HCT116 (cell line): ENCODE results near the gene TMEM185B. TPM values are rescaled to one million over a fixed set of nuclear protein-coding genes. Genes with fewer than 3 reads are reported as not detected.

Experiments used
- ATAC-seq: fragments of 200-7000 bp; cut with Tn5 transposase; 2 replicates; pipeline ENCODE4 v1.9.1; 2020; ENCODE audit warnings: mild to moderate bottlenecking, moderate library complexity
- BruUV-seq: library from RNA; stranded (reverse); fragments of 400-500 nt; replicated peaks from 2 replicates; lab custom pipeline; 2021; lab: Mats Ljungman, UMichigan
- CTCF ChIA-PET: fragments of 300-600 bp; sonication (Branson Sonifier 250); formaldehyde crosslinking; loops from one replicate; lab custom pipeline; 2021; ENCODE audit warnings: antibody characterized with exemption; lab: Charles Lee
- POLR2A ChIA-PET: fragments of 300-600, 350-600 bp; sonication (Branson Sonifier 250); formaldehyde crosslinking; loops from one replicate; lab custom pipeline; 2021; ENCODE audit warnings: antibody characterized with exemption; lab: Charles Lee
- RAD21 ChIA-PET, 2 experiments: fragments of 300-600 bp; sonication (Branson Sonifier 250); formaldehyde crosslinking; loops; one replicate each; lab custom pipeline; 2023; ENCODE audit warnings: low total read pairs in 2 of 2; ENCODE audit not compliant: uncharacterized antibody in 2 of 2, unreplicated experiment in 2 of 2, low non-redundant PET in 1 of 2; lab: Charles Lee
- DNase-seq: peaks from one replicate; pipeline ENCODE4 v3.0.0-alpha.2; 2010; ENCODE audit warnings: low read depth, low spot score
- H2AFZ ChIP-seq: fragments of 200-600 bp; shearing (Covaris generic), sonication (generic); 2 replicates; pipeline ENCODE4 v1.6.1; 2017; ENCODE audit warnings: low read depth, mixed run types, mixed read lengths, antibody characterized with exemption, low read length; ENCODE audit not compliant: poor library complexity, severe bottlenecking
- H3K27ac ChIP-seq: 2 replicates; pipeline ENCODE4 v1.5.1; 2012; ENCODE audit warnings: low read depth, low read length
- H3K27me3 ChIP-seq: fragments of 200-600 bp; sonication (generic); 2 replicates; pipeline ENCODE4 v1.6.1; 2016; ENCODE audit warnings: mixed run types, low read length, mixed read lengths; ENCODE audit not compliant: insufficient read depth
- H3K36me3 ChIP-seq, 2 experiments: fragments of 200-500 bp in 1 of 2; fragments of 200-600 bp in 1 of 2; sonication (Bioruptor generic) in 1 of 2; sonication (generic) in 1 of 2; 2 replicates each; pipeline versions ENCODE4 v1.5.1 to v1.6.1; 2014 to 2016; ENCODE audit warnings: low read length in 2 of 2, inconsistent platforms in 1 of 2, mixed read lengths in 1 of 2, mixed run types in 1 of 2; ENCODE audit not compliant: insufficient read depth in 2 of 2, control insufficient read depth in 1 of 2
- H3K4me1 ChIP-seq, 2 experiments: fragments of 200-600 bp in 1 of 2; sonication (generic) in 1 of 2; 2 replicates each; pipeline versions ENCODE4 v1.5.1 to v1.6.1; 2012 to 2017; ENCODE audit warnings: low read length in 2 of 2, inconsistent platforms in 1 of 2, mild to moderate bottlenecking in 1 of 2, mixed read lengths in 1 of 2, mixed run types in 1 of 2, moderate library complexity in 1 of 2; ENCODE audit not compliant: insufficient read depth in 2 of 2, control insufficient read depth in 1 of 2
- H3K4me2 ChIP-seq: fragments of 200-600 bp; sonication (generic); 2 replicates; pipeline ENCODE4 v1.6.1; 2017; ENCODE audit warnings: mixed run types, low read length, mixed read lengths
- H3K4me3 ChIP-seq, 2 experiments: fragments of 200-600 bp in 1 of 2; sonication (generic) in 1 of 2; replicated peaks in 1 of 2; 2 replicates each; pipeline ENCODE4 v1.5.1; 2011 to 2016; ENCODE audit warnings: low read length in 2 of 2, control low read depth in 1 of 2, low read depth in 1 of 2, mild to moderate bottlenecking in 1 of 2, mixed read lengths in 1 of 2, mixed run types in 1 of 2
- H3K79me2 ChIP-seq: fragments of 200-600 bp; sonication (generic); 2 replicates; pipeline ENCODE4 v1.6.1; 2017; ENCODE audit warnings: mild to moderate bottlenecking, mixed run types, low read length, moderate library complexity, mixed read lengths; ENCODE audit not compliant: insufficient read depth
- H3K9ac ChIP-seq: fragments of 200-600 bp; sonication (generic); 2 replicates; pipeline ENCODE4 v1.6.1; 2016; ENCODE audit warnings: low read length, mixed read lengths
- H3K9me2 ChIP-seq: fragments of 200-600 bp; sonication (generic), shearing (Covaris generic); 2 replicates; pipeline ENCODE4 v1.6.1; 2017; ENCODE audit warnings: mixed run types, mild to moderate bottlenecking, moderate library complexity; ENCODE audit not compliant: insufficient read depth
- H3K9me3 ChIP-seq, 2 experiments: fragments of 200-500 bp in 1 of 2; fragments of 200-600 bp in 1 of 2; sonication (Bioruptor generic) in 1 of 2; sonication (generic) in 1 of 2; 2 replicates each; pipeline ENCODE4 v1.6.1; 2014 to 2017; ENCODE audit warnings: low read length in 2 of 2, mixed read lengths in 2 of 2, inconsistent platforms in 1 of 2, low read depth in 1 of 2, mild to moderate bottlenecking in 1 of 2, mixed run types in 1 of 2, moderate library complexity in 1 of 2; ENCODE audit not compliant: control insufficient read depth in 1 of 2, insufficient read depth in 1 of 2
- H4K20me1 ChIP-seq: fragments of 200-600 bp; sonication (generic), shearing (Covaris generic); 2 replicates; pipeline ENCODE4 v1.6.1; 2017; ENCODE audit warnings: mixed run types, mild to moderate bottlenecking, moderate library complexity; ENCODE audit not compliant: insufficient read depth
- CEBPB ChIP-seq: IDR thresholded peaks from 2 replicates; pipeline ENCODE4 v1.6.1; 2012; ENCODE audit warnings: low read depth
- ELF1 ChIP-seq: IDR thresholded peaks from 2 replicates; pipeline ENCODE4 v1.6.1; 2012; ENCODE audit warnings: low read depth, borderline replicate concordance
- EZH2 ChIP-seq: fragments of 200-600 bp; sonication (generic); IDR thresholded peaks from 2 replicates; pipeline ENCODE4 v1.6.1; 2017; ENCODE audit warnings: antibody characterized with exemption, mixed run types
- EZH2phosphoT487 ChIP-seq: fragments of 200-600 bp; IDR thresholded peaks from 2 replicates; pipeline ENCODE4 v1.6.1; 2018; ENCODE audit warnings: antibody characterized with exemption, borderline replicate concordance
- FOSL1 ChIP-seq: IDR thresholded peaks from 2 replicates; pipeline ENCODE4 v1.6.1; 2012; ENCODE audit warnings: low read depth
- JUND ChIP-seq: IDR thresholded peaks from 2 replicates; pipeline ENCODE4 v1.6.1; 2012
- POLR2AphosphoS5 ChIP-seq: IDR thresholded peaks from 2 replicates; pipeline ENCODE4 v1.6.1; 2011; ENCODE audit warnings: mild to moderate bottlenecking, low read depth, low read length, moderate library complexity
- SIN3A ChIP-seq: IDR thresholded peaks from 2 replicates; pipeline ENCODE4 v1.6.1; 2012; ENCODE audit warnings: low read depth
- SP1 ChIP-seq: IDR thresholded peaks from 2 replicates; pipeline ENCODE4 v1.6.1; 2012; ENCODE audit warnings: low read depth
- TCF7L2 ChIP-seq: IDR thresholded peaks from 2 replicates; pipeline ENCODE4 v1.7.0; 2011; ENCODE audit warnings: borderline replicate concordance, inconsistent platforms; ENCODE audit not compliant: insufficient read depth, insufficient read length; ENCODE audit errors: extremely low read depth
- YY1 ChIP-seq: IDR thresholded peaks from 2 replicates; pipeline ENCODE4 v1.6.1; 2011; ENCODE audit warnings: low read length, low read depth, moderate library complexity, mild to moderate bottlenecking; ENCODE audit not compliant: insufficient replicate concordance; ENCODE audit errors: extremely low read depth
- ZNF274 ChIP-seq: fragments of 200-500 bp; sonication (Bioruptor generic); IDR thresholded peaks from 2 replicates; pipeline ENCODE4 v1.6.1; 2014; ENCODE audit warnings: mild to moderate bottlenecking, low read depth, low read length, inconsistent platforms
- intact Hi-C: fragments of 100-400 bp; cut with micrococcal nuclease; formaldehyde crosslinking; loops from 2 replicates; pipeline ENCODE4 v1.10.0; 2022
- total RNA-seq: library from RNA; stranded (reverse); gene quantifications from one replicate; pipeline ENCODE4 v1.2.1, GENCODE V29; 2021; ENCODE audit not compliant: unreplicated experiment
- TF ChIP-seq, protein P1 (sequence below): IDR thresholded peaks from 2 replicates; pipeline ENCODE4 v1.6.1; 2011; ENCODE audit warnings: mild to moderate bottlenecking, low read length, moderate library complexity; ENCODE audit not compliant: insufficient replicate concordance; ENCODE audit errors: extremely low read depth
- TF ChIP-seq, protein P2 (sequence below): IDR thresholded peaks from 2 replicates; pipeline ENCODE4 v1.6.1; 2012
- TF ChIP-seq, protein P3 (sequence below): IDR thresholded peaks from 2 replicates; pipeline ENCODE4 v1.6.1; 2012; ENCODE audit warnings: low read depth
- TF ChIP-seq, protein P4 (sequence below): IDR thresholded peaks from 2 replicates; pipeline ENCODE4 v1.6.1; 2012

TMEM185B gene
- total RNA-seq, 1 experiment from 2014 or later = 27.1 TPM

DNA sequence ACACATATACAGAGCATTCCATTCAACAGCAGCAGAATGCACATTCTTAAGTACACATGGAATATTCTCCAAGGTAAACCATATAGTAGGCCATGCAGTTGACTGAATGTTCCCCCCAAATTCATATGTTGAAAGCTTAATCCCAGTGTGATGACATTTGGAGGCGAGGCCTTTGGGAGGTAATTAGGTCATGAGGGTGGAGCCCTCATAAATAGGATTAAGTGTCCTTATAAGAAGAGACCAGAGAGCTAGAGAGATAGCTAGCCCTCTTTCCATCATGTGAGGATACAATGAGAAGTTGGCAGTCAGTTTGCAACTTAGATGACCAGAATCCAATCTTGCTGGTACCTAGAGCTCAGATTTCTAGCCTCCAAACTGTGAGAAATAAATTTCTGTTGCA, 27.6 kb downstream of the TMEM185B start:
- DNase-seq (no peak), ATAC-seq (no peak)
- 0 out of 4 replicates have a peak, but pooled peaks cover 0 to 8% of the 10 kb centered on the region in 2 experiments for H3K9me3 ChIP-seq
- TF ChIP-seq, protein P1, sequence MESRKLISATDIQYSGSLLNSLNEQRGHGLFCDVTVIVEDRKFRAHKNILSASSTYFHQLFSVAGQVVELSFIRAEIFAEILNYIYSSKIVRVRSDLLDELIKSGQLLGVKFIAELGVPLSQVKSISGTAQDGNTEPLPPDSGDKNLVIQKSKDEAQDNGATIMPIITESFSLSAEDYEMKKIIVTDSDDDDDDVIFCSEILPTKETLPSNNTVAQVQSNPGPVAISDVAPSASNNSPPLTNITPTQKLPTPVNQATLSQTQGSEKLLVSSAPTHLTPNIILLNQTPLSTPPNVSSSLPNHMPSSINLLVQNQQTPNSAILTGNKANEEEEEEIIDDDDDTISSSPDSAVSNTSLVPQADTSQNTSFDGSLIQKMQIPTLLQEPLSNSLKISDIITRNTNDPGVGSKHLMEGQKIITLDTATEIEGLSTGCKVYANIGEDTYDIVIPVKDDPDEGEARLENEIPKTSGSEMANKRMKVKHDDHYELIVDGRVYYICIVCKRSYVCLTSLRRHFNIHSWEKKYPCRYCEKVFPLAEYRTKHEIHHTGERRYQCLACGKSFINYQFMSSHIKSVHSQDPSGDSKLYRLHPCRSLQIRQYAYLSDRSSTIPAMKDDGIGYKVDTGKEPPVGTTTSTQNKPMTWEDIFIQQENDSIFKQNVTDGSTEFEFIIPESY = no peak
- TF ChIP-seq, protein P2, sequence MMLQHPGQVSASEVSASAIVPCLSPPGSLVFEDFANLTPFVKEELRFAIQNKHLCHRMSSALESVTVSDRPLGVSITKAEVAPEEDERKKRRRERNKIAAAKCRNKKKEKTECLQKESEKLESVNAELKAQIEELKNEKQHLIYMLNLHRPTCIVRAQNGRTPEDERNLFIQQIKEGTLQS = no peak
- TF ChIP-seq FOSL1 (no peak), SIN3A (no peak), SP1 (no peak), CEBPB (no peak), ZNF274 (no peak), EZH2 (no peak), EZH2phosphoT487 (no peak), YY1 (no peak), POLR2AphosphoS5 (no peak), ELF1 (no peak), TCF7L2 (no peak), JUND (no peak)
- TF ChIP-seq, protein P3, sequence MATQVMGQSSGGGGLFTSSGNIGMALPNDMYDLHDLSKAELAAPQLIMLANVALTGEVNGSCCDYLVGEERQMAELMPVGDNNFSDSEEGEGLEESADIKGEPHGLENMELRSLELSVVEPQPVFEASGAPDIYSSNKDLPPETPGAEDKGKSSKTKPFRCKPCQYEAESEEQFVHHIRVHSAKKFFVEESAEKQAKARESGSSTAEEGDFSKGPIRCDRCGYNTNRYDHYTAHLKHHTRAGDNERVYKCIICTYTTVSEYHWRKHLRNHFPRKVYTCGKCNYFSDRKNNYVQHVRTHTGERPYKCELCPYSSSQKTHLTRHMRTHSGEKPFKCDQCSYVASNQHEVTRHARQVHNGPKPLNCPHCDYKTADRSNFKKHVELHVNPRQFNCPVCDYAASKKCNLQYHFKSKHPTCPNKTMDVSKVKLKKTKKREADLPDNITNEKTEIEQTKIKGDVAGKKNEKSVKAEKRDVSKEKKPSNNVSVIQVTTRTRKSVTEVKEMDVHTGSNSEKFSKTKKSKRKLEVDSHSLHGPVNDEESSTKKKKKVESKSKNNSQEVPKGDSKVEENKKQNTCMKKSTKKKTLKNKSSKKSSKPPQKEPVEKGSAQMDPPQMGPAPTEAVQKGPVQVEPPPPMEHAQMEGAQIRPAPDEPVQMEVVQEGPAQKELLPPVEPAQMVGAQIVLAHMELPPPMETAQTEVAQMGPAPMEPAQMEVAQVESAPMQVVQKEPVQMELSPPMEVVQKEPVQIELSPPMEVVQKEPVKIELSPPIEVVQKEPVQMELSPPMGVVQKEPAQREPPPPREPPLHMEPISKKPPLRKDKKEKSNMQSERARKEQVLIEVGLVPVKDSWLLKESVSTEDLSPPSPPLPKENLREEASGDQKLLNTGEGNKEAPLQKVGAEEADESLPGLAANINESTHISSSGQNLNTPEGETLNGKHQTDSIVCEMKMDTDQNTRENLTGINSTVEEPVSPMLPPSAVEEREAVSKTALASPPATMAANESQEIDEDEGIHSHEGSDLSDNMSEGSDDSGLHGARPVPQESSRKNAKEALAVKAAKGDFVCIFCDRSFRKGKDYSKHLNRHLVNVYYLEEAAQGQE = no peak
- TF ChIP-seq, protein P4, sequence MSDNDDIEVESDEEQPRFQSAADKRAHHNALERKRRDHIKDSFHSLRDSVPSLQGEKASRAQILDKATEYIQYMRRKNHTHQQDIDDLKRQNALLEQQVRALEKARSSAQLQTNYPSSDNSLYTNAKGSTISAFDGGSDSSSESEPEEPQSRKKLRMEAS = no peak
- no peak overlapping the region for H2AFZ ChIP-seq
- no TSS peak for BruUV-seq
- H3K4me2 ChIP-seq = no peak overlapping the region
- no peaks in the 10 kb centered on the region for H4K20me1 ChIP-seq
- H3K27me3 ChIP-seq = no peaks in the 10 kb centered on the region
- ChIA-PET RAD21 (no interaction called here), POLR2A (no interaction called here), CTCF (interaction anchor here (1.3 kb wide), 1 partner anchor 11 kb away, joined by 3 read pairs; no protein-coding TSS in a partner anchor)
- H3K36me3 ChIP-seq = 0 out of 4 replicates have a peak, but pooled peaks cover 0 to 3% of the 10 kb centered on the region in 2 experiments
- peaks cover 0 to 9% of the 10 kb centered on the region in 2 experiments; a peak in 3 of 4 replicates for H3K4me1 ChIP-seq
- H3K9ac ChIP-seq = no peak overlapping the region
- no peak overlapping the region for H3K27ac ChIP-seq
- intact Hi-C loops = no loop called here
- H3K79me2 ChIP-seq = peaks cover 59% of the 10 kb centered on the region
- no peaks in the 10 kb centered on the region for H3K9me2 ChIP-seq
- H3K4me3 ChIP-seq = no peak overlapping the region
